ENCODE measurements around the gene PLXDC1. TPM values are rescaled to one million over a fixed set of nuclear protein-coding genes. Genes with fewer than 3 reads are reported as not detected.
"Not testable (repeated sequence)": the region's sequence is repeated elsewhere in the genome, so short reads cannot be mapped to it uniquely, and the experiment has no call there.

The PLXDC1 gene
- total RNA-seq, 4 donors from 2014 or later: 1.6 to 26.2 (median 4.3) TPM

DNA sequence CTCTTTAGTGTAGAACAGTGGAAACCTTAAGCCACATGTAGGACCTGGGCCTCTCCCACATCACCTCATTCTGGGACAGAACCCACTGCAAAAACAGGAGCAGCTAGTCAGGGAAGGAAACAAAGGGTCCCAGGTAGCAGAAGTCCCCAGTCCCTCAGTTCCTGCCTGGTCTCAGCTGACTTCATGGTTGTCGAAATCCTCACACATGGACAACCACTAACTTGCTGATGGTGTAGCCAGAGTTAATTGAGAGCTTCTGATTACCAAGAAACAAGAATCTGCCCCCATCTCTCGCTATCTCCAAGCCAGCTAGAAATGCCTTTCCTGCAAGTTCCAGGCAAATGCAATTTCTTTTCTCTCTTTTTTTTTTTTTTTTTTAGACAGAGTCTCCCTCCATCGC, 18.1 kb upstream of the PLXDC1 start:
- no peak overlapping the region for H3K4me3 ChIP-seq
- peaks cover 8% of the 10 kb centered on the region for H3K27me3 ChIP-seq
- no peaks in the 10 kb centered on the region for H3K36me3 ChIP-seq
- WGBS, 2 donors (ENCODE audit: low coverage in 1 of 2): 67 to 88% methylated on average over 1 to 3 of the region's 3 CpGs
- H3K4me1 ChIP-seq: peaks cover 3 to 29% (median 8%) of the 10 kb centered on the region in 4 donors
- intact Hi-C loops (cut with DNase I; ENCODE audit: low total_unique reads): no loop called here
- DNase-seq: no peak
- in situ Hi-C loops (cut with MboI; ENCODE audit: low pct_ligation_motif_present in 1 of 4, low pct_unique_long_range_greater_than_20kb in 1 of 4, low sequenced_read_pairs in 3 of 4): loop anchor here in 2 of 4 donors (25.0 kb wide), 2 partner anchors 182 to 307 kb away; partner anchors contain the start of genes LASP1 (in 1 of the 2) and RPL23 (in 1 of the 2)
- no peak overlapping the region for H3K27ac ChIP-seq
- H3K9me3 ChIP-seq: peaks cover 0 to 3% of the 10 kb centered on the region in 2 donors
- TF ChIP-seq, protein P1, sequence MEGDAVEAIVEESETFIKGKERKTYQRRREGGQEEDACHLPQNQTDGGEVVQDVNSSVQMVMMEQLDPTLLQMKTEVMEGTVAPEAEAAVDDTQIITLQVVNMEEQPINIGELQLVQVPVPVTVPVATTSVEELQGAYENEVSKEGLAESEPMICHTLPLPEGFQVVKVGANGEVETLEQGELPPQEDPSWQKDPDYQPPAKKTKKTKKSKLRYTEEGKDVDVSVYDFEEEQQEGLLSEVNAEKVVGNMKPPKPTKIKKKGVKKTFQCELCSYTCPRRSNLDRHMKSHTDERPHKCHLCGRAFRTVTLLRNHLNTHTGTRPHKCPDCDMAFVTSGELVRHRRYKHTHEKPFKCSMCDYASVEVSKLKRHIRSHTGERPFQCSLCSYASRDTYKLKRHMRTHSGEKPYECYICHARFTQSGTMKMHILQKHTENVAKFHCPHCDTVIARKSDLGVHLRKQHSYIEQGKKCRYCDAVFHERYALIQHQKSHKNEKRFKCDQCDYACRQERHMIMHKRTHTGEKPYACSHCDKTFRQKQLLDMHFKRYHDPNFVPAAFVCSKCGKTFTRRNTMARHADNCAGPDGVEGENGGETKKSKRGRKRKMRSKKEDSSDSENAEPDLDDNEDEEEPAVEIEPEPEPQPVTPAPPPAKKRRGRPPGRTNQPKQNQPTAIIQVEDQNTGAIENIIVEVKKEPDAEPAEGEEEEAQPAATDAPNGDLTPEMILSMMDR (IDR thresholded peaks at IDR 0.05): no peak
- TF ChIP-seq POLR2A (IDR thresholded peaks at IDR 0.05): no peak
- TF ChIP-seq EP300 (IDR thresholded peaks at IDR 0.05; ENCODE audit: low read depth): no peak
- no peak for TF ChIP-seq POLR2AphosphoS5 (IDR thresholded peaks at IDR 0.05)

GRCh38 chr17:39169101-39169500, 17.7 kb upstream of the PLXDC1 start:
- Histone ChIP-seq H3K27me3 (peaks cover 8% of the 10 kb centered on the region), H3K4me3 (no peak overlapping the region), H3K9me3 (peaks cover 0 to 3% of the 10 kb centered on the region in 2 donors), H3K36me3 (no peaks in the 10 kb centered on the region), H3K4me1 (peaks cover 3 to 34% (median 11%) of the 10 kb centered on the region in 4 donors), H3K27ac (no peak overlapping the region)
- in situ Hi-C loops (cut with MboI; ENCODE audit: low pct_ligation_motif_present in 1 of 4, low pct_unique_long_range_greater_than_20kb in 1 of 4, low sequenced_read_pairs in 3 of 4): loop anchor here in 2 of 4 donors (25.0 kb wide), 2 partner anchors 182 to 307 kb away; partner anchors contain the start of genes LASP1 (in 1 of the 2) and RPL23 (in 1 of the 2)
- intact Hi-C loops (cut with DNase I; ENCODE audit: low total_unique reads): no loop called here
- 85 to 86% methylated on average over 13 to 14 of the region's 14 CpGs for WGBS, 2 donors (ENCODE audit: low coverage in 1 of 2)
- TF ChIP-seq EP300 (IDR thresholded peaks at IDR 0.05; ENCODE audit: low read depth) (no peak), POLR2A (IDR thresholded peaks at IDR 0.05) (no peak), POLR2AphosphoS5 (IDR thresholded peaks at IDR 0.05) (no peak)
- TF ChIP-seq, protein P1 (IDR thresholded peaks at IDR 0.05): no peak
- DNase-seq: no peak

DNA sequence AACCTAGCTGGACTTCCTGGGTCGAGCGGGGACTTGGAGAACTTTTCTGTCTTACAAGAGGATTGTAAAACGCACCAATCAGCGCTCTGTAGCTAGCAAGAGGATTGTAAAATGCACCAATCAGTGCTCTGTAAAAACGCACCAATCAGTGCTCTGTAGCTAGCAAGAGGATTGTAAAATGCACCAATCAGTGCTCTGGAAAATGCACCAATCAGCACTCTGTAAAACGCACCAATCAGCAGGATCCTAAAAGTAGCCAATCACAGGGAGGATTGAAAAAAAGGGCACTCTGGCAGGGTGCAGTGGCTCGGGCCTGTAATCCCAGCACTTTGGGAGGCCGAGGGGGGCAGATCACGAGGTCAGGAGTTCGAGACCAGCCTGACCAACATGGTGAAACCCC, 17.1 kb upstream of the PLXDC1 start:
- intact Hi-C loops (cut with DNase I; ENCODE audit: low total_unique reads); DNase-seq; H3K27me3 ChIP-seq; H3K27ac ChIP-seq; H3K36me3 ChIP-seq; H3K4me3 ChIP-seq; H3K9me3 ChIP-seq: not testable (repeated sequence)
- in situ Hi-C loops (cut with MboI; ENCODE audit: low pct_ligation_motif_present in 1 of 4, low pct_unique_long_range_greater_than_20kb in 1 of 4, low sequenced_read_pairs in 3 of 4): loop anchor here in 2 of 4 donors (25.0 kb wide), 2 partner anchors 181 to 306 kb away; partner anchors contain the start of genes LASP1 (in 1 of the 2) and RPL23 (in 1 of the 2)
- H3K4me1 ChIP-seq: peaks cover 3 to 37% (median 15%) of the 10 kb centered on the region in 4 donors
- WGBS, 2 donors (ENCODE audit: low coverage in 1 of 2): 90 to 97% methylated on average over 2 to 10 of the region's 10 CpGs

- 20 to 43% methylated on average over 1 to 2 of the region's 2 CpGs for WGBS, 2 donors (ENCODE audit: low coverage in 1 of 2)
- Histone ChIP-seq H3K9me3 (peaks cover 0 to 3% of the 10 kb centered on the region in 2 donors), H3K4me3 (no peak overlapping the region), H3K27me3 (peaks cover 8% of the 10 kb centered on the region), H3K4me1 (peaks cover 3 to 37% (median 15%) of the 10 kb centered on the region in 4 donors), H3K36me3 (no peaks in the 10 kb centered on the region), H3K27ac (no peak overlapping the region)
- DNase-seq: no peak
- intact Hi-C loops (cut with DNase I; ENCODE audit: low total_unique reads) (no loop called here), in situ Hi-C loops (cut with MboI; ENCODE audit: low pct_ligation_motif_present in 1 of 4, low pct_unique_long_range_greater_than_20kb in 1 of 4, low sequenced_read_pairs in 3 of 4) (loop anchor here in 2 of 4 donors (25.0 kb wide), 2 partner anchors 180 to 305 kb away; partner anchors contain the start of genes LASP1 (in 1 of the 2) and RPL23 (in 1 of the 2))
- TF ChIP-seq POLR2AphosphoS5 (IDR thresholded peaks at IDR 0.05) (no peak), POLR2A (IDR thresholded peaks at IDR 0.05) (no peak), EP300 (IDR thresholded peaks at IDR 0.05; ENCODE audit: low read depth) (no peak)
- TF ChIP-seq, protein P1 (IDR thresholded peaks at IDR 0.05): no peak
Measured at GRCh38 chr17:39167476-39167875, 16.0 kb upstream of the PLXDC1 start.
